H1 (cell line): Measurements from ENCODE around the gene C1RL. TPM values are rescaled to one million over a fixed set of nuclear protein-coding genes. Genes with fewer than 3 reads are reported as not detected.

Experiments used
- CTBP2 ChIP-seq: IDR thresholded peaks from 2 replicates; pipeline ENCODE4 v1.7.0; 2011; ENCODE audit warnings: borderline replicate concordance, mild to moderate bottlenecking, moderate library complexity, mixed read lengths, low read length; ENCODE audit not compliant: insufficient read depth, insufficient read length
- EZH2 ChIP-seq: fragments of 200-600 bp; sonication (generic); IDR thresholded peaks from 2 replicates; pipeline ENCODE4 v1.7.1; 2012; ENCODE audit warnings: low read depth, mild to moderate bottlenecking, moderate library complexity, low read length, inconsistent platforms; ENCODE audit not compliant: severe bottlenecking
- KDM4A ChIP-seq: IDR thresholded peaks from one replicate; pipeline ENCODE4 v1.7.1; 2012; ENCODE audit warnings: low read depth, mild to moderate bottlenecking, moderate library complexity, low read length, inconsistent platforms; ENCODE audit not compliant: severe bottlenecking
- PHF8 ChIP-seq: fragments of 200-600 bp; sonication (generic); conservative IDR thresholded peaks from 2 replicates; pipeline ENCODE4 v1.7.1; 2012; ENCODE audit warnings: low read depth, mild to moderate bottlenecking, inconsistent platforms, low read length, moderate library complexity
- POU5F1 ChIP-seq: IDR thresholded peaks from 2 replicates; pipeline ENCODE4 v1.6.1; 2011; ENCODE audit warnings: low read depth, mild to moderate bottlenecking, low read length, moderate library complexity
- SAP30 ChIP-seq: fragments of 300-600 bp; sonication (generic); IDR thresholded peaks from 2 replicates; pipeline ENCODE4 v1.7.1; 2012; ENCODE audit warnings: low read length, moderate library complexity, mild to moderate bottlenecking, inconsistent platforms; ENCODE audit not compliant: insufficient read depth, insufficient replicate concordance
- TAF7 ChIP-seq: optimal IDR thresholded peaks from 2 replicates; pipeline ENCODE3; 2011; ENCODE audit warnings: low read depth, mild to moderate bottlenecking, inconsistent platforms, low read length, moderate library complexity, borderline replicate concordance
- YY1 ChIP-seq: IDR thresholded peaks from 2 replicates; pipeline ENCODE4 v1.6.1; 2011; ENCODE audit warnings: low read depth, mild to moderate bottlenecking, low read length
- polyA plus RNA-seq, 7 experiments: library from polyadenylated mRNA; depleted of rRNA in 3 of 7; stranded (reverse) in 5 of 7; unstranded in 2 of 7; fragments of >200 nt in 5 of 7; fragments of 200-250 nt in 2 of 7; gene quantifications; 1 replicate in 5 of 7; 2 replicates in 1 of 7; 4 replicates in 1 of 7; pipeline versions ENCODE4 v1.2.1 to v1.2.3, GENCODE V29; 2011 to 2013; ENCODE audit warnings: missing spikeins in 2 of 7, mixed read lengths in 2 of 7
- total RNA-seq: library from RNA; stranded (reverse); fragmentation: NEBNext Ultra II Directional; extraction: Animal tissue kit (Norgen Biotek cat#: 25700); gene quantifications from 2 replicates; pipeline ENCODE4 v1.2.1, GENCODE V29; 2021

Gene C1RL
- total and polyA plus RNA-seq, 2 of the 8 experiments (the other 6 are each of a cell fraction or from before 2014, with no cell fraction given) = 11.4 to 15.5 TPM

DNA sequence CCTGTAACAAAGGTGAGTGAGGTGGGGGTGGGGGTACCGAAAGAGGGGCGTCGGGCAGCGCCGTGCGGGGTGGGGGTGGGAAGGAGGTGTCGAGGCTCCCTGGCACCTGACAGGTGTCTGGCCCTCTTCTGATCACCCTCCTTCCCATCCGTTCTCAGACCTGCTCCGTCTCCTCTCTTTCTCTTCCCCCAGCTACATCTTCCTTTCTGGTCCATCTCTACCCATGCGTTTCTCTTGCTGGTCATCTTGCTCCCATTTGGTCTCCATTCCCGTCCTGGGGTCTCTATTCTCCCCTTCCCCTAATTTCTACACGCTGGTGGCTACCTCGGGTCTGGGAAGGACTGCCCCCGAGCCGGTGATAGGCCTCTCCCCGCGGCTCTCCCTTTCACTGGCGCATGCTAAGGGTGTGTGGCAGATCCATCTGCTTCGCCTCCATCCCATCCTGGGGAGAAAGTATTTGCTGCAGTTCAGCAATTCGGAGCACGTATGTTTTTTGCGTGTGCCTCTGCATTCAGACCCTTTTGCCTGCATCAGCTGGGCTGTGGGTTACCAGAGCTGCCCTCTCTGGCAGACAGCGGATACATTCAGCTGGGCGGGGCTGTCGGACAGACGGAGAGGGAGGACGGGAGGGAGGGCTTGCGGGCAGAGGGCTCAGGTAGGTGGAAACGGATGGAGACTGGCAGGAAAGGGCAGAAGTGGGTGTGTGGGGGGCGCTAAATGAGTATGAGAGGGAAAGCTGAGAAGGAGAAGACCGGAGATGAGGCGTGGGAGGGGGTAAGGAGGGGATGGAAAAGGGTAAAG is 21.9 kb upstream of the C1RL start (continued):
- no peak for TF ChIP-seq YY1
- TF ChIP-seq PHF8 = no peak
- TF ChIP-seq KDM4A = no peak
- no peak for TF ChIP-seq EZH2
- peak; percentile 38 for TF ChIP-seq TAF7
- TF ChIP-seq CTBP2 = peak; percentile 29
- TF ChIP-seq POU5F1 = no peak
- TF ChIP-seq SAP30 = peak; percentile 93
